Sigmoid colon (tissue), 7 donors: Measurements from ENCODE around the gene NHP2. TPM values are rescaled to one million over a fixed set of nuclear protein-coding genes. Genes with fewer than 3 reads are reported as not detected.

Source experiments
- DNase-seq: peaks from one replicate; pipeline ENCODE4 v3.0.0-alpha.2; 2019
- H3K27ac ChIP-seq, 4 donors: fragments of 200-600 bp; sonication (generic); one replicate each; pipeline ENCODE4 v1.5.1; 2016 to 2019; ENCODE audit warnings: mild to moderate bottlenecking in 1 of 4
- H3K27me3 ChIP-seq, 3 donors: fragments of 200-600 bp; sonication (generic); one replicate each; pipeline ENCODE4 v1.5.1; 2019; ENCODE audit warnings: mild to moderate bottlenecking in 1 of 3
- H3K36me3 ChIP-seq, 4 donors: fragments of 200-600 bp; sonication (generic); one replicate each; pipeline ENCODE4 v1.5.1; 2016 to 2019
- H3K4me1 ChIP-seq, 4 donors: fragments of 200-600 bp; sonication (generic); one replicate each; pipeline ENCODE4 v1.5.1; 2017 to 2019
- H3K4me3 ChIP-seq, 4 donors: fragments of 200-600 bp; sonication (generic); one replicate each; pipeline ENCODE4 v1.5.1; 2017 to 2019; ENCODE audit warnings: mild to moderate bottlenecking in 2 of 4, moderate library complexity in 1 of 4
- H3K9me3 ChIP-seq, 4 donors: fragments of 200-600 bp in 3 of 4; sonication (generic) in 3 of 4; one replicate each; pipeline versions ENCODE4 v1.5.1 to v1.6.1; 2013 to 2019
- EP300 ChIP-seq, 4 donors: sonication (generic); formaldehyde crosslinking; IDR thresholded peaks; one replicate each; pipeline ENCODE4 v1.6.1; 2017; ENCODE audit warnings: antibody characterized with exemption in 4 of 4
- POLR2A ChIP-seq, 2 donors: fragments of 450-650 bp; IDR thresholded peaks; one replicate each; pipeline ENCODE4 v1.6.1; 2016; ENCODE audit warnings: antibody characterized with exemption in 2 of 2, mild to moderate bottlenecking in 2 of 2, moderate library complexity in 2 of 2
- POLR2AphosphoS5 ChIP-seq, 4 donors: sonication (generic); formaldehyde crosslinking; IDR thresholded peaks; one replicate each; pipeline ENCODE4 v1.6.1; 2017; ENCODE audit warnings: antibody characterized with exemption in 4 of 4
- WGBS, 2 donors: extraction: QIAGEN DNeasy Blood & Tissue Kit; methylation state at CpG; one replicate each; pipeline ENCODE4 v1.1.7; 2013; 5-methylcytosine and 5-hydroxymethylcytosine counted together
- intact Hi-C: fragments of 100-400 bp; cut with DNase I; formaldehyde crosslinking; loops from one replicate; pipeline ENCODE4 v1.15.1; 2023
- polyA plus RNA-seq, 3 donors: library from polyadenylated mRNA; stranded (reverse); fragments of 200-250 nt; gene quantifications; one replicate each; pipeline ENCODE4 v1.2.3, GENCODE V29; 2013
- total RNA-seq, 4 donors: library from RNA; depleted of rRNA; stranded (reverse); fragments of >200 nt; gene quantifications; one replicate each; pipeline ENCODE4 v1.1.0, GENCODE V29; 2016
- TF ChIP-seq, protein P1 (sequence below), 4 experiments: fragments of 450-650 bp in 3 of 4; fragments of 200-600 bp in 1 of 4; IDR thresholded peaks; one replicate each; pipeline ENCODE4 v1.5.1; 2016 to 2019; ENCODE audit warnings: antibody characterized with exemption in 4 of 4, mild to moderate bottlenecking in 3 of 4, moderate library complexity in 2 of 4
- donor health status: healthy with polysubstance abuse.
- donor health status: Bipolar disorder and iron deficiency.
- donor health status: healthy.

Gene NHP2
- total and polyA plus RNA-seq, 7 donors, result 77.8 to 231 (median 165) TPM

- Histone ChIP-seq H3K27me3 (peaks cover 0 to 7% (median 0%) of the 10 kb centered on the region in 3 donors), H3K9me3 (no peaks in the 10 kb centered on the region), H3K27ac (no peak overlapping the region), H3K36me3 (no peaks in the 10 kb centered on the region), H3K4me3 (no peak overlapping the region), H3K4me1 (no peaks in the 10 kb centered on the region)
- TF ChIP-seq, protein P1, sequence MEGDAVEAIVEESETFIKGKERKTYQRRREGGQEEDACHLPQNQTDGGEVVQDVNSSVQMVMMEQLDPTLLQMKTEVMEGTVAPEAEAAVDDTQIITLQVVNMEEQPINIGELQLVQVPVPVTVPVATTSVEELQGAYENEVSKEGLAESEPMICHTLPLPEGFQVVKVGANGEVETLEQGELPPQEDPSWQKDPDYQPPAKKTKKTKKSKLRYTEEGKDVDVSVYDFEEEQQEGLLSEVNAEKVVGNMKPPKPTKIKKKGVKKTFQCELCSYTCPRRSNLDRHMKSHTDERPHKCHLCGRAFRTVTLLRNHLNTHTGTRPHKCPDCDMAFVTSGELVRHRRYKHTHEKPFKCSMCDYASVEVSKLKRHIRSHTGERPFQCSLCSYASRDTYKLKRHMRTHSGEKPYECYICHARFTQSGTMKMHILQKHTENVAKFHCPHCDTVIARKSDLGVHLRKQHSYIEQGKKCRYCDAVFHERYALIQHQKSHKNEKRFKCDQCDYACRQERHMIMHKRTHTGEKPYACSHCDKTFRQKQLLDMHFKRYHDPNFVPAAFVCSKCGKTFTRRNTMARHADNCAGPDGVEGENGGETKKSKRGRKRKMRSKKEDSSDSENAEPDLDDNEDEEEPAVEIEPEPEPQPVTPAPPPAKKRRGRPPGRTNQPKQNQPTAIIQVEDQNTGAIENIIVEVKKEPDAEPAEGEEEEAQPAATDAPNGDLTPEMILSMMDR (IDR thresholded peaks at IDR 0.05), result no peak
- no peak for TF ChIP-seq POLR2AphosphoS5 (IDR thresholded peaks at IDR 0.05)
- TF ChIP-seq EP300 (IDR thresholded peaks at IDR 0.05), result no peak
- TF ChIP-seq POLR2A (IDR thresholded peaks at IDR 0.05), result no peak
- WGBS, 2 donors, result 81 to 90% methylated on average over 12 of the region's 12 CpGs
- DNase-seq, result no peak
- intact Hi-C loops, result no loop called here
These were observed 50.1 kb downstream of the NHP2 start for GRCh38 chr5:178103612-178104011.

Other genes starting within 250 kb of the NHP2 start
- not detected for gene PROP1, start 157.6 kb downstream of the NHP2 start, total RNA-seq
- not detected for gene PROP1, start 157.6 kb downstream of the NHP2 start, polyA plus RNA-seq
- 1 to 10 TPM in 3 of 4 donors, under 1 TPM in 1; 0.95 to 3.0 (median 1.6) TPM for gene N4BP3, start 40.4 kb downstream of the NHP2 start, total RNA-seq
- gene N4BP3, start 40.4 kb downstream of the NHP2 start, polyA plus RNA-seq, result 1 to 10 TPM in 2 of 3 donors, under 1 TPM in 1; 0.69 to 2.3 (median 1.2) TPM
- 10 to 100 TPM; 37.5 to 44.8 (median 42.0) TPM for gene RMND5B, start 22.9 kb downstream of the NHP2 start, total RNA-seq
- gene RMND5B, start 22.9 kb downstream of the NHP2 start, polyA plus RNA-seq, result 10 to 100 TPM; 25.2 to 36.2 (median 30.5) TPM
- not detected for gene GMCL2, start 33.5 kb upstream of the NHP2 start, total RNA-seq
- under 1 TPM in 1 of 3 donors, not detected in 2; 0.01 TPM for gene GMCL2, start 33.5 kb upstream of the NHP2 start, polyA plus RNA-seq
- 100 to 1,000 TPM in 1 of 4 donors, 10 to 100 TPM in 3; 77.8 to 101 (median 83.0) TPM for gene HNRNPAB, start 50.6 kb upstream of the NHP2 start, total RNA-seq
- 100 to 1,000 TPM; 212 to 227 (median 219) TPM for gene HNRNPAB, start 50.6 kb upstream of the NHP2 start, polyA plus RNA-seq
- 10 to 100 TPM; 26.0 to 66.5 (median 41.6) TPM for gene PHYKPL, start 78.9 kb upstream of the NHP2 start, total RNA-seq
- 100 to 1,000 TPM in 1 of 3 donors, 10 to 100 TPM in 2; 46.2 to 121 (median 47.6) TPM for gene PHYKPL, start 78.9 kb upstream of the NHP2 start, polyA plus RNA-seq